GM12878 (cell line): ENCODE measurements around the gene PPP6R2. TPM values are rescaled to one million over a fixed set of nuclear protein-coding genes. Genes with fewer than 3 reads are reported as not detected.

ENCODE experiments used
- ATAC-seq: fragments of 200-7000 bp; cut with Tn5 transposase; 3 replicates; pipeline ENCODE4 v1.9.1; 2020; ENCODE audit warnings: mild to moderate bottlenecking, moderate library complexity
- BruUV-seq: library from RNA; stranded (reverse); fragments of 400-500 nt; replicated peaks from 2 replicates; lab custom pipeline; 2021; lab: Mats Ljungman, UMichigan
- CTCF ChIA-PET: fragments of 300-600 bp; sonication (Branson Sonifier 250); formaldehyde crosslinking; extraction: SDS; loops from one replicate; lab custom pipeline; 2021; ENCODE audit warnings: inconsistent platforms; lab: Yijun Ruan, JAX
- POLR2A ChIA-PET: fragments of 350-600 bp; formaldehyde crosslinking; extraction: SDS; loops from one replicate; lab custom pipeline; 2021; ENCODE audit warnings: inconsistent platforms; lab: Charles Lee
- RAD21 ChIA-PET: fragments of 300-600 bp; sonication (Branson Sonifier 250); formaldehyde crosslinking; loops from one replicate; lab custom pipeline; 2023; ENCODE audit warnings: antibody characterized with exemption; ENCODE audit not compliant: unreplicated experiment; lab: Charles Lee
- SMC1A ChIA-PET: fragments of 300-600 bp; sonication (Branson Sonifier 250); formaldehyde crosslinking; loops from one replicate; lab custom pipeline; 2023; ENCODE audit not compliant: unreplicated experiment, uncharacterized antibody; lab: Charles Lee
- DNase-seq: peaks from one replicate; pipeline ENCODE4 v3.0.0-alpha.2; 2011; ENCODE audit warnings: low read depth, low spot score
- FAIRE-seq: peaks from 3 replicates; lab custom pipeline; 2011; peaks lifted over from hg19 to GRCh38; lab: Jason Lieb, UNC
- H2AFZ ChIP-seq: 2 replicates; pipeline ENCODE4 v1.6.0; 2011; ENCODE audit warnings: low read depth, low read length, control low read depth; ENCODE audit not compliant: control insufficient read depth
- H3K27ac ChIP-seq: 2 replicates; pipeline ENCODE4 v1.5.1; 2011; ENCODE audit warnings: control low read depth; ENCODE audit not compliant: control insufficient read depth, insufficient read depth
- H3K27me3 ChIP-seq, 2 experiments: replicated peaks in 1 of 2; 2 replicates each; pipeline versions ENCODE4 v1.6.0 to v1.6.1; 2011; ENCODE audit warnings: low read length in 1 of 2; ENCODE audit not compliant: control insufficient read depth in 2 of 2, insufficient read depth in 2 of 2
- H3K36me3 ChIP-seq, 2 experiments: 2 replicates each; pipeline ENCODE4 v1.5.1; 2011; ENCODE audit warnings: low read length in 1 of 2; ENCODE audit not compliant: control insufficient read depth in 2 of 2, insufficient read depth in 2 of 2
- H3K4me1 ChIP-seq: 2 replicates; pipeline ENCODE4 v1.6.1; 2011; ENCODE audit warnings: mild to moderate bottlenecking, low read length, moderate library complexity, mixed read lengths; ENCODE audit not compliant: control insufficient read depth, insufficient read depth
- H3K4me2 ChIP-seq: 2 replicates; pipeline ENCODE4 v1.6.0; 2011; ENCODE audit warnings: control low read depth; ENCODE audit not compliant: control insufficient read depth, insufficient read depth
- H3K4me3 ChIP-seq: fragments of 200-600 bp; sonication (generic); 2 replicates; pipeline ENCODE4 v1.5.1; 2016
- H3K79me2 ChIP-seq: 2 replicates; pipeline ENCODE4 v1.6.0; 2011; ENCODE audit warnings: low read length; ENCODE audit not compliant: control insufficient read depth, insufficient read depth
- H3K9ac ChIP-seq: 2 replicates; pipeline ENCODE4 v1.8.0; 2011; ENCODE audit warnings: low read length, control low read depth, mixed read lengths; ENCODE audit not compliant: control insufficient read depth, insufficient read depth
- H3K9me3 ChIP-seq: replicated peaks from 3 replicates; pipeline ENCODE4 v1.5.1; 2011; ENCODE audit warnings: mild to moderate bottlenecking, low read length; ENCODE audit not compliant: control insufficient read depth, insufficient read depth
- H4K20me1 ChIP-seq: 2 replicates; pipeline ENCODE4 v1.6.0; 2011; ENCODE audit not compliant: control insufficient read depth, insufficient read depth
- FOXK2 ChIP-seq: fragments of 450-650 bp; IDR thresholded peaks from 2 replicates; pipeline ENCODE4 v1.6.1; 2017; ENCODE audit warnings: mild to moderate bottlenecking, moderate library complexity
- MEF2B ChIP-seq: fragments of 450-650 bp; IDR thresholded peaks from 2 replicates; pipeline ENCODE4 v1.6.1; 2018; ENCODE audit warnings: mild to moderate bottlenecking, moderate library complexity; ENCODE audit not compliant: partially characterized antibody, poor library complexity, severe bottlenecking
- SMARCA5 ChIP-seq: fragments of 450-650 bp; IDR thresholded peaks from 2 replicates; pipeline ENCODE4 v1.6.1; 2017; ENCODE audit warnings: mild to moderate bottlenecking
- STAT3 ChIP-seq: IDR thresholded peaks from 2 replicates; pipeline ENCODE4 v1.6.1; 2011; ENCODE audit warnings: low read depth, low read length, improper control_type of control experiment
- WGBS: methylation state at CpG from one replicate; pipeline ENCODE4 v1.1.6; 2016; ENCODE audit warnings: low lambda C conversion rate; ENCODE audit not compliant: insufficient replicate concordance, insufficient coverage; ENCODE audit errors: missing lambda C conversion rate; 5-methylcytosine and 5-hydroxymethylcytosine counted together
- in situ Hi-C: fragments of 300-500 bp; cut with MboI; formaldehyde crosslinking; loops from 9 replicates; pipeline ENCODE4 v1.14.3; 2018; ENCODE audit warnings: mixed read lengths
- intact Hi-C: fragments of 100-400 bp; cut with micrococcal nuclease; formaldehyde crosslinking; loops from one replicate; pipeline ENCODE4 v1.14.2; 2022; ENCODE audit not compliant: unreplicated experiment
- polyA plus RNA-seq, 11 experiments: library from polyadenylated mRNA; depleted of rRNA in 4 of 11; unstranded in 6 of 11; stranded (reverse) in 5 of 11; fragments of >200 nt; fragmentation: Nextera tagmentation in 4 of 11; fragmentation: Illumina TruSeq in 1 of 11; extraction: Ambion mirVana in 4 of 11; extraction: Trizol in 1 of 11; gene quantifications; 1 replicate in 1 of 11; 2 replicates in 10 of 11; pipeline versions ENCODE4 v1.2.1 to v1.2.3, GENCODE V29; 2011 to 2016; ENCODE audit warnings: inconsistent platforms in 2 of 11, missing spikeins in 2 of 11, low read depth in 1 of 11
- total RNA-seq, 4 experiments: library from RNA; depleted of rRNA in 3 of 4; stranded (reverse); fragments of >200 nt in 3 of 4; fragmentation: Illumina TruSeq in 1 of 4; extraction: Trizol in 1 of 4; gene quantifications; 2 replicates each; pipeline versions ENCODE4 v1.2.1 to v1.2.3, GENCODE V29; 2013 to 2021
- TF ChIP-seq, protein P1 (sequence below): fragments of 450-650 bp; IDR thresholded peaks from 2 replicates; pipeline ENCODE4 v1.6.1; 2017; ENCODE audit warnings: mild to moderate bottlenecking
- TF ChIP-seq, protein P2 (sequence below): IDR thresholded peaks from 2 replicates; pipeline ENCODE4 v1.6.1; 2012; ENCODE audit warnings: improper control_type of control experiment, low read depth, low read length; ENCODE audit not compliant: insufficient replicate concordance
- TF ChIP-seq, protein P3 (sequence below): IDR thresholded peaks from 2 replicates; pipeline ENCODE4 v1.6.1; 2011; ENCODE audit warnings: borderline replicate concordance, low read depth, mild to moderate bottlenecking, moderate library complexity, low read length; ENCODE audit not compliant: insufficient read depth, poor library complexity, severe bottlenecking

Gene PPP6R2
- total and polyA plus RNA-seq, 10 of the 15 experiments (the other 5 are each of a cell fraction or from before 2014, with no cell fraction given) = 0.29 to 52.6 (median 25.4) TPM

DNA sequence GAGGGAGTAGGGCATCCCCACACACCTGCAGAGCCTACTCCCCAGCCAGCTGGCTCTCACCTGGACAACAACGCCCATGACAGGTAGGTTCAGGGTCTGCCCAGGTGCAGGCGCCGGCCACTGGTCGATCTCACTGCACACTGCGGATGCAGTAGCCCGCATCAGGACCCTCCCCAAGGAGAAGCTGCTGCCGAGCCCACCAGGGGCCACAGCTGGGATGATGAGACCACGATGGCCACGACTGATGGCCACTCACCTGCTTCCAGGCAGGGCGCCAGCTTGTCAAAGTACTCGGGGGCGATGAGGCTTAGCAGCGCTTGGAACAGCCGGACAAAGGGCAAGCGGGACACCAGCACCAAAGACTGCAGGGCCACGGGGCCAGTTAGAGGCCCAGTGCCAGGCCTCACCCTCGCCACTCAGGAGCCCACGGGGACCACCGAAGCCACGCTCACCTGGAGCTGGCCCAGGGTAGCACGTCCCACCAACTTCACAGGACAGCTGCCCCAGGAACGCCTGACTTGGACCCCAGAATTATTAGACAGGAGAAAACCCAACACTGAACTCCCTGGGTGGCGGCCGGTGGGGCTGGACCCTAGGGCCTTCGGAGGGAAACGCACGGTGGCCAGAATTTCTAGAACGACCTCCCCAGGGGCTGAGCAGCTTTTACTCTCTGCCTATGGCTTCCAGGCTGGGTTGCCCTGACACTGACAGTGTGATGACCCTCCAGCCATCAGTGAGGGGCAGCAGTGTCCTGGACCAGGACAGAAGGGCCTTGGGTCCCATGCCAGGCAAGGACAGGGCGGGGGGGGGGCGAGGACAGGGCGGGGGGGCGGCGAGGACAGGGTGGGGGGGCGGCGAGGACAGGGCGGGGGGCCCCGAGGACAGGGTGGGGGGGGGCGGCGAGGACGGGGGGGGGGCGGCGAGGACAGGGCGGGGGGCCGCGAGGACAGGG is 26.7 kb upstream of the PPP6R2 start:
- Histone ChIP-seq H3K27ac (no peak overlapping the region), H3K36me3 (no peaks in the 10 kb centered on the region), H3K4me1 (peaks cover 13% of the 10 kb centered on the region), H3K9ac (no peak overlapping the region), H3K4me2 (no peak overlapping the region), H3K4me3 (no peak overlapping the region), H4K20me1 (no peaks in the 10 kb centered on the region), H3K9me3 (no peaks in the 10 kb centered on the region), H3K79me2 (peaks cover 13% of the 10 kb centered on the region), H2AFZ (no peak overlapping the region), H3K27me3 (no peaks in the 10 kb centered on the region)
- ATAC-seq (no peak), DNase-seq (no peak), FAIRE-seq (no peak)
- BruUV-seq = no TSS peak
- ChIA-PET SMC1A (interaction anchor here (1.2 to 2.8 kb wide), 2 partner anchors 8 to 25 kb away, joined by 3 to 9 read pairs; no protein-coding TSS in a partner anchor), CTCF (interaction anchor here (1.0 to 1.3 kb wide), 3 partner anchors 13 to 44 kb away, joined by 3 to 5 read pairs (median 4); no protein-coding TSS in a partner anchor), POLR2A (interaction anchor here (1.2 to 1.9 kb wide), 3 partner anchors 9 to 22 kb away, joined by 3 to 4 read pairs (median 3); no protein-coding TSS in a partner anchor), RAD21 (interaction anchor here (2.5 kb wide), 1 partner anchor 11 kb away, joined by 13 read pairs; no protein-coding TSS in a partner anchor)
- intact Hi-C loops (no loop called here), in situ Hi-C loops (no loop called here)
- 91% methylated on average over 28 of the region's 45 CpGs for WGBS
- no peak for TF ChIP-seq MEF2B
- no peak for TF ChIP-seq SMARCA5
- TF ChIP-seq, protein P1, sequence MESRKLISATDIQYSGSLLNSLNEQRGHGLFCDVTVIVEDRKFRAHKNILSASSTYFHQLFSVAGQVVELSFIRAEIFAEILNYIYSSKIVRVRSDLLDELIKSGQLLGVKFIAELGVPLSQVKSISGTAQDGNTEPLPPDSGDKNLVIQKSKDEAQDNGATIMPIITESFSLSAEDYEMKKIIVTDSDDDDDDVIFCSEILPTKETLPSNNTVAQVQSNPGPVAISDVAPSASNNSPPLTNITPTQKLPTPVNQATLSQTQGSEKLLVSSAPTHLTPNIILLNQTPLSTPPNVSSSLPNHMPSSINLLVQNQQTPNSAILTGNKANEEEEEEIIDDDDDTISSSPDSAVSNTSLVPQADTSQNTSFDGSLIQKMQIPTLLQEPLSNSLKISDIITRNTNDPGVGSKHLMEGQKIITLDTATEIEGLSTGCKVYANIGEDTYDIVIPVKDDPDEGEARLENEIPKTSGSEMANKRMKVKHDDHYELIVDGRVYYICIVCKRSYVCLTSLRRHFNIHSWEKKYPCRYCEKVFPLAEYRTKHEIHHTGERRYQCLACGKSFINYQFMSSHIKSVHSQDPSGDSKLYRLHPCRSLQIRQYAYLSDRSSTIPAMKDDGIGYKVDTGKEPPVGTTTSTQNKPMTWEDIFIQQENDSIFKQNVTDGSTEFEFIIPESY = no peak
- no peak for TF ChIP-seq FOXK2
- TF ChIP-seq STAT3 = no peak
- TF ChIP-seq, protein P2, sequence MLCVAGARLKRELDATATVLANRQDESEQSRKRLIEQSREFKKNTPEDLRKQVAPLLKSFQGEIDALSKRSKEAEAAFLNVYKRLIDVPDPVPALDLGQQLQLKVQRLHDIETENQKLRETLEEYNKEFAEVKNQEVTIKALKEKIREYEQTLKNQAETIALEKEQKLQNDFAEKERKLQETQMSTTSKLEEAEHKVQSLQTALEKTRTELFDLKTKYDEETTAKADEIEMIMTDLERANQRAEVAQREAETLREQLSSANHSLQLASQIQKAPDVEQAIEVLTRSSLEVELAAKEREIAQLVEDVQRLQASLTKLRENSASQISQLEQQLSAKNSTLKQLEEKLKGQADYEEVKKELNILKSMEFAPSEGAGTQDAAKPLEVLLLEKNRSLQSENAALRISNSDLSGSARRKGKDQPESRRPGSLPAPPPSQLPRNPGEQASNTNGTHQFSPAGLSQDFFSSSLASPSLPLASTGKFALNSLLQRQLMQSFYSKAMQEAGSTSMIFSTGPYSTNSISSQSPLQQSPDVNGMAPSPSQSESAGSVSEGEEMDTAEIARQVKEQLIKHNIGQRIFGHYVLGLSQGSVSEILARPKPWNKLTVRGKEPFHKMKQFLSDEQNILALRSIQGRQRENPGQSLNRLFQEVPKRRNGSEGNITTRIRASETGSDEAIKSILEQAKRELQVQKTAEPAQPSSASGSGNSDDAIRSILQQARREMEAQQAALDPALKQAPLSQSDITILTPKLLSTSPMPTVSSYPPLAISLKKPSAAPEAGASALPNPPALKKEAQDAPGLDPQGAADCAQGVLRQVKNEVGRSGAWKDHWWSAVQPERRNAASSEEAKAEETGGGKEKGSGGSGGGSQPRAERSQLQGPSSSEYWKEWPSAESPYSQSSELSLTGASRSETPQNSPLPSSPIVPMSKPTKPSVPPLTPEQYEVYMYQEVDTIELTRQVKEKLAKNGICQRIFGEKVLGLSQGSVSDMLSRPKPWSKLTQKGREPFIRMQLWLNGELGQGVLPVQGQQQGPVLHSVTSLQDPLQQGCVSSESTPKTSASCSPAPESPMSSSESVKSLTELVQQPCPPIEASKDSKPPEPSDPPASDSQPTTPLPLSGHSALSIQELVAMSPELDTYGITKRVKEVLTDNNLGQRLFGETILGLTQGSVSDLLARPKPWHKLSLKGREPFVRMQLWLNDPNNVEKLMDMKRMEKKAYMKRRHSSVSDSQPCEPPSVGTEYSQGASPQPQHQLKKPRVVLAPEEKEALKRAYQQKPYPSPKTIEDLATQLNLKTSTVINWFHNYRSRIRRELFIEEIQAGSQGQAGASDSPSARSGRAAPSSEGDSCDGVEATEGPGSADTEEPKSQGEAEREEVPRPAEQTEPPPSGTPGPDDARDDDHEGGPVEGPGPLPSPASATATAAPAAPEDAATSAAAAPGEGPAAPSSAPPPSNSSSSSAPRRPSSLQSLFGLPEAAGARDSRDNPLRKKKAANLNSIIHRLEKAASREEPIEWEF = no peak
- TF ChIP-seq, protein P3, sequence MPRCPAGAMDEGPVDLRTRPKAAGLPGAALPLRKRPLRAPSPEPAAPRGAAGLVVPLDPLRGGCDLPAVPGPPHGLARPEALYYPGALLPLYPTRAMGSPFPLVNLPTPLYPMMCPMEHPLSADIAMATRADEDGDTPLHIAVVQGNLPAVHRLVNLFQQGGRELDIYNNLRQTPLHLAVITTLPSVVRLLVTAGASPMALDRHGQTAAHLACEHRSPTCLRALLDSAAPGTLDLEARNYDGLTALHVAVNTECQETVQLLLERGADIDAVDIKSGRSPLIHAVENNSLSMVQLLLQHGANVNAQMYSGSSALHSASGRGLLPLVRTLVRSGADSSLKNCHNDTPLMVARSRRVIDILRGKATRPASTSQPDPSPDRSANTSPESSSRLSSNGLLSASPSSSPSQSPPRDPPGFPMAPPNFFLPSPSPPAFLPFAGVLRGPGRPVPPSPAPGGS = no peak
